Measurements from ENCODE around the gene AK2. TPM values are rescaled to one million over a fixed set of nuclear protein-coding genes. Genes with fewer than 3 reads are reported as not detected.

The AK2 gene
- total and polyA plus RNA-seq, 10 of the 15 experiments (the other 5 are each of a cell fraction or from before 2014, with no cell fraction given) = 52.3 to 500 (median 278) TPM

GRCh38 chr1:33005838-33006421 is 30.8 kb downstream of the AK2 start:
- Histone ChIP-seq H3K4me3 (no peak overlapping the region), H4K20me1 (ENCODE audit: control insufficient read depth, insufficient read depth) (no peaks in the 10 kb centered on the region; the same call in 1 of the 2 replicates), H3K4me1 (ENCODE audit: control insufficient read depth, insufficient read depth, low read length) (peaks cover 5% of the 10 kb centered on the region; the same call in 1 of the 2 replicates), H3K4me2 (ENCODE audit: control insufficient read depth, insufficient read depth) (no peak overlapping the region), H3K27ac (ENCODE audit: control insufficient read depth, insufficient read depth) (no peak overlapping the region), H3K36me3 (ENCODE audit: control insufficient read depth in 2 of 2, insufficient read depth in 2 of 2, low read length in 1 of 2) (peaks cover 15 to 25% of the 10 kb centered on the region in 2 experiments), H2AFZ (ENCODE audit: control insufficient read depth, low read depth, low read length) (no peak overlapping the region), H3K27me3 (replicated peaks in 1 of 2; ENCODE audit: control insufficient read depth in 2 of 2, insufficient read depth in 2 of 2, low read length in 1 of 2) (no peaks in the 10 kb centered on the region), H3K9ac (ENCODE audit: control insufficient read depth, insufficient read depth, low read length) (no peak overlapping the region), H3K79me2 (ENCODE audit: control insufficient read depth, insufficient read depth, low read length) (no peaks in the 10 kb centered on the region), H3K9me3 (replicated peaks; ENCODE audit: control insufficient read depth, insufficient read depth, low read length) (no peaks in the 10 kb centered on the region)
- DNase-seq (ENCODE audit: low read depth, low spot score) (no peak), ATAC-seq (no peak), FAIRE-seq (no peak)
- TF ChIP-seq PKNOX1 (IDR thresholded peaks at IDR 0.05) (no peak), CEBPB (IDR thresholded peaks at IDR 0.05; ENCODE audit: borderline replicate concordance in 1 of 2, low read depth in 2 of 2, low read length in 2 of 2) (no peak), RAD51 (IDR thresholded peaks at IDR 0.05) (no peak), PAX8 (IDR thresholded peaks at IDR 0.05) (no peak), CREM (IDR thresholded peaks at IDR 0.05; ENCODE audit: low read depth) (no peak), RBBP5 (conservative IDR thresholded peaks at IDR 0.05) (no peak), ZBTB4 (CRISPR knock-in tag; IDR thresholded peaks at IDR 0.05) (no peak), BHLHE40 (IDR thresholded peaks at IDR 0.05; ENCODE audit: borderline replicate concordance in 1 of 2, low read depth in 2 of 2, low read length in 1 of 2) (no peak), FOXK2 (IDR thresholded peaks at IDR 0.05) (no peak), FOS (IDR thresholded peaks at IDR 0.05; ENCODE audit: borderline replicate concordance, extremely low read depth, insufficient read length) (no peak), JUNB (IDR thresholded peaks at IDR 0.05) (no peak)
- ChIA-PET CTCF (interaction anchor here (0.6 to 4.7 kb wide), 11 partner anchors 12 to 134 kb away, joined by 3 to 66 read pairs (median 3); no protein-coding TSS in a partner anchor), POLR2A (interaction anchor here (0.5 to 1.6 kb wide), 5 partner anchors 13 to 47 kb away, joined by 3 to 11 read pairs (median 3); no protein-coding TSS in a partner anchor), SMC1A (ENCODE audit: uncharacterized antibody, unreplicated experiment) (interaction anchor here (0.9 to 7.2 kb wide), 10 partner anchors 10 to 130 kb away, joined by 3 to 51 read pairs (median 4); no protein-coding TSS in a partner anchor), RAD21 (ENCODE audit: unreplicated experiment) (interaction anchor here (0.7 to 2.8 kb wide), 8 partner anchors 9 to 76 kb away, joined by 3 to 9 read pairs (median 3); no protein-coding TSS in a partner anchor)
- intact Hi-C loops (cut with micrococcal nuclease; ENCODE audit: unreplicated experiment) = no loop called here
- no TSS peak for BruUV-seq (replicated peaks)
- in situ Hi-C loops (cut with MboI) = loop anchor here (5.0 kb wide), 1 partner anchor 74 kb away; no protein-coding TSS in a partner anchor
- 99% methylated on average over 9 of the region's 9 CpGs for WGBS (ENCODE audit: insufficient coverage, insufficient replicate concordance, low lambda C conversion rate, missing lambda C conversion rate)
